Measurements from ENCODE around the gene EIF4E2. TPM values are rescaled to one million over a fixed set of nuclear protein-coding genes. Genes with fewer than 3 reads are reported as not detected.

EIF4E2 gene
- total and polyA plus RNA-seq, 2 donors (not counting 3 experiments of a cell fraction or from before 2014, with no cell fraction given) = 50.0 to 96.5 TPM

DNA sequence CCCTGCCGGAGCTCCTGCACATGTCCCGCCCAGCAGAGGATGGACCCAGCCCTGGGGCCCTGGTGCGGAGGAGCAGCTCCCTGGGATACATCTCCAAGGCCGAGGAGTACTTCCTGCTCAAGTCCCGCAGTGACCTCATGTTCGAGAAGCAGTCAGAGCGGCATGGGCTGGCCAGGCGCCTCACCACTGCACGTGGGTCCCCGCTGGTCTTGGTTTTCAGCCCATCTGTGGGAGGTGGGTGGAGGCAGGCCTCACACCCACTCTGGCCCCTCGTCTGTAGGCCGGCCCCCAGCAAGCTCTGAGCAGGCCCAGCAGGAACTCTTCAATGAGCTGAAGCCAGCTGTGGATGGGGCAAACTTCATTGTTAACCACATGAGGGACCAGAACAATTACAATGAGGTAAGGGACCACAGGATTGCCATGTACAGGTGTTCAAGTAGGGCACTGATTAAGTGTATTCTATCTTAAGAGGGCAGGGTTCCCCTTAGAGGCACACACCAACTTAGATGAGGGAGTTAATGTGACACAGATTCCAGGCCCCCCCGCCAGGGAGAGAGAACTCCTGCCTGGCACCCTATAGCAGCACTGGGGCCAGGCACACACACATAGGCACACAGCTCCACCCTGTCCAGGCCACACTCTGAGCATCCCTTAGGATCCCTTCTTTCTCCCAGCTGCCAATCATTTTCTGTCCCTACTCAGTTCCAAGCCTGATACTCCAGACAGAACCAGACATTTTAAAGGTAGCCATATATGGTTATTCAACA, 16.4 kb upstream of the EIF4E2 start:
- Histone ChIP-seq H3K4me3 (replicated peaks in 1 of 3; ENCODE audit: insufficient read depth in 1 of 3, low read depth in 1 of 3, low read length in 3 of 3) (no peak overlapping the region), H4K20me1 (replicated peaks; ENCODE audit: control insufficient read depth, extremely low read depth, insufficient read depth, low read length) (no peaks in the 10 kb centered on the region), H3K9me1 (replicated peaks; ENCODE audit: control insufficient read depth, extremely low read depth, insufficient read depth, low read length) (no peaks in the 10 kb centered on the region), H3K79me2 (ENCODE audit: control insufficient read depth, insufficient read depth, low read length) (no peaks in the 10 kb centered on the region), H3K9me3 (replicated peaks; ENCODE audit: control insufficient read depth, insufficient read depth, low read length) (no peaks in the 10 kb centered on the region), H3K27me3 (ENCODE audit: control insufficient read depth in 2 of 2, insufficient read depth in 2 of 2, low read length in 2 of 2) (no peaks in the 10 kb centered on the region), H3K9ac (replicated peaks; ENCODE audit: extremely low read depth, insufficient read depth, low read length) (no peak overlapping the region), H2AFZ (ENCODE audit: low read depth, low read length) (no peak overlapping the region), H3K4me2 (ENCODE audit: insufficient read depth, low read length) (no peak overlapping the region), H3K4me1 (ENCODE audit: control insufficient read depth, extremely low read depth, insufficient read depth, low read length) (no peaks in the 10 kb centered on the region), H3K36me3 (ENCODE audit: control insufficient read depth in 2 of 2, extremely low read depth in 1 of 2, insufficient read depth in 2 of 2, low read length in 2 of 2) (no peaks in the 10 kb centered on the region), H3K27ac (ENCODE audit: insufficient read depth, low read depth, low read length) (no peak overlapping the region)
- TF ChIP-seq, protein P1, sequence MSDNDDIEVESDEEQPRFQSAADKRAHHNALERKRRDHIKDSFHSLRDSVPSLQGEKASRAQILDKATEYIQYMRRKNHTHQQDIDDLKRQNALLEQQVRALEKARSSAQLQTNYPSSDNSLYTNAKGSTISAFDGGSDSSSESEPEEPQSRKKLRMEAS (IDR thresholded peaks at IDR 0.05; ENCODE audit: insufficient read depth, insufficient read length) = no peak
- TF ChIP-seq POLR2AphosphoS5 (IDR thresholded peaks at IDR 0.05; ENCODE audit: insufficient read depth, low read depth, low read length) = no peak
- no peak for TF ChIP-seq POLR2A (IDR thresholded peaks at IDR 0.05; ENCODE audit: low read depth, low read length)
- no peak for TF ChIP-seq GATA2 (IDR thresholded peaks at IDR 0.05; ENCODE audit: insufficient read depth, insufficient read length, low read depth, low read length)
- no peak for TF ChIP-seq MYC (IDR thresholded peaks at IDR 0.05; ENCODE audit: low read depth, low read length)
- TF ChIP-seq, protein P2, sequence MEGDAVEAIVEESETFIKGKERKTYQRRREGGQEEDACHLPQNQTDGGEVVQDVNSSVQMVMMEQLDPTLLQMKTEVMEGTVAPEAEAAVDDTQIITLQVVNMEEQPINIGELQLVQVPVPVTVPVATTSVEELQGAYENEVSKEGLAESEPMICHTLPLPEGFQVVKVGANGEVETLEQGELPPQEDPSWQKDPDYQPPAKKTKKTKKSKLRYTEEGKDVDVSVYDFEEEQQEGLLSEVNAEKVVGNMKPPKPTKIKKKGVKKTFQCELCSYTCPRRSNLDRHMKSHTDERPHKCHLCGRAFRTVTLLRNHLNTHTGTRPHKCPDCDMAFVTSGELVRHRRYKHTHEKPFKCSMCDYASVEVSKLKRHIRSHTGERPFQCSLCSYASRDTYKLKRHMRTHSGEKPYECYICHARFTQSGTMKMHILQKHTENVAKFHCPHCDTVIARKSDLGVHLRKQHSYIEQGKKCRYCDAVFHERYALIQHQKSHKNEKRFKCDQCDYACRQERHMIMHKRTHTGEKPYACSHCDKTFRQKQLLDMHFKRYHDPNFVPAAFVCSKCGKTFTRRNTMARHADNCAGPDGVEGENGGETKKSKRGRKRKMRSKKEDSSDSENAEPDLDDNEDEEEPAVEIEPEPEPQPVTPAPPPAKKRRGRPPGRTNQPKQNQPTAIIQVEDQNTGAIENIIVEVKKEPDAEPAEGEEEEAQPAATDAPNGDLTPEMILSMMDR (IDR thresholded peaks at IDR 0.05; ENCODE audit: extremely low read depth in 1 of 2, insufficient read depth in 1 of 2, low read depth in 1 of 2, low read length in 2 of 2) = no peak
- no peak for TF ChIP-seq FOS (IDR thresholded peaks at IDR 0.05; ENCODE audit: borderline replicate concordance, insufficient read depth, low read length)
- TF ChIP-seq JUN (IDR thresholded peaks at IDR 0.05; ENCODE audit: borderline replicate concordance, insufficient read depth, insufficient read length, low read depth) = no peak
- TF ChIP-seq EZH2 (IDR thresholded peaks at IDR 0.05; ENCODE audit: borderline replicate concordance, low read depth, low read length, severe bottlenecking) = no peak
- FAIRE-seq (no peak), DNase-seq (ENCODE audit: low read depth, low spot score) (no peak)
- no TSS peak for BruUV-seq (replicated peaks)
- CTCF ChIA-PET = interaction anchor here (1.5 kb wide), 1 partner anchor 207 kb away, joined by 4 read pairs; no protein-coding TSS in a partner anchor
- intact Hi-C loops (cut with micrococcal nuclease) = no loop called here
- POLR2A ChIA-PET = no interaction called here
- dilution Hi-C loops (cut with MboI; ENCODE audit: extremely low pct_ligation_motif_present, low sequenced_read_pairs) = no loop called here

Data from endothelial cell of umbilical vein (primary cell).